H1 (cell line): ENCODE data around the gene FBXO7. TPM values are rescaled to one million over a fixed set of nuclear protein-coding genes. Genes with fewer than 3 reads are reported as not detected.

ENCODE experiments used
- CTCF ChIA-PET: fragments of 300-600 bp; sonication (Branson Sonifier 250); formaldehyde crosslinking; loops from one replicate; lab custom pipeline; 2021; ENCODE audit not compliant: partially characterized antibody; lab: Charles Lee
- POLR2A ChIA-PET: fragments of 300-600 bp; sonication (Branson Sonifier 250); formaldehyde crosslinking; loops from one replicate; lab custom pipeline; 2021; ENCODE audit warnings: inconsistent platforms; ENCODE audit not compliant: partially characterized antibody; lab: Charles Lee
- DNase-seq, 2 experiments: peaks; one replicate each; pipeline versions ENCODE4 v3.0.0 to v3.0.0-alpha.2; 2010 to 2022; ENCODE audit warnings: low spot score in 2 of 2, low read depth in 1 of 2, mixed read lengths in 1 of 2
- FAIRE-seq: peaks from 2 replicates; lab custom pipeline; 2011; peaks lifted over from hg19 to GRCh38; lab: Jason Lieb, UNC
- H2AFZ ChIP-seq: 2 replicates; pipeline ENCODE4 v1.8.1; 2012; ENCODE audit warnings: low read length, inconsistent platforms
- H2AK5ac ChIP-seq: 2 replicates; pipeline ENCODE4 v1.6.1; 2013; ENCODE audit warnings: low read depth, low read length
- H2BK120ac ChIP-seq: replicated peaks from 2 replicates; pipeline ENCODE3; 2013; ENCODE audit warnings: low read depth, low read length, inconsistent platforms
- H2BK12ac ChIP-seq: 2 replicates; pipeline ENCODE4 v1.6.1; 2013; ENCODE audit warnings: low read depth, low read length
- H2BK15ac ChIP-seq: 2 replicates; pipeline ENCODE4 v1.6.1; 2013; ENCODE audit warnings: low read length
- H2BK20ac ChIP-seq: 2 replicates; pipeline ENCODE4 v1.6.1; 2013; ENCODE audit warnings: low read length
- H2BK5ac ChIP-seq: 2 replicates; pipeline ENCODE4 v1.6.1; 2013; ENCODE audit warnings: low read depth, low read length
- H3K14ac ChIP-seq: 2 replicates; pipeline ENCODE4 v1.6.1; 2013; ENCODE audit warnings: inconsistent platforms; ENCODE audit not compliant: insufficient read length
- H3K18ac ChIP-seq: 2 replicates; pipeline ENCODE4 v1.6.1; 2013; ENCODE audit warnings: low read length; ENCODE audit errors: extremely low read depth
- H3K23ac ChIP-seq: 2 replicates; pipeline ENCODE4 v1.6.1; 2013; ENCODE audit warnings: inconsistent platforms; ENCODE audit not compliant: insufficient read length
- H3K23me2 ChIP-seq: 2 replicates; pipeline ENCODE4 v1.6.1; 2013; ENCODE audit warnings: low read depth, low read length
- H3K27ac ChIP-seq: 2 replicates; pipeline ENCODE4 v1.6.1; 2011; ENCODE audit warnings: low read depth, low read length, inconsistent platforms
- H3K27me3 ChIP-seq, 4 experiments: replicated peaks in 1 of 4; 1 replicate in 1 of 4; 2 replicates in 3 of 4; pipeline versions ENCODE4 v1.6.1 to v1.8.1; 2011 to 2013; ENCODE audit warnings: low read length in 3 of 4, mild to moderate bottlenecking in 3 of 4, inconsistent platforms in 2 of 4, mixed read lengths in 2 of 4, moderate library complexity in 1 of 4; ENCODE audit not compliant: control insufficient read depth in 3 of 4, insufficient read depth in 3 of 4; ENCODE audit errors: extremely low read depth in 1 of 4
- H3K36me3 ChIP-seq, 4 experiments: 2 replicates each; pipeline versions ENCODE4 v1.6.1 to v1.8.1; 2011 to 2013; ENCODE audit warnings: mild to moderate bottlenecking in 4 of 4, low read length in 3 of 4, moderate library complexity in 2 of 4, control low read depth in 1 of 4, inconsistent platforms in 1 of 4; ENCODE audit not compliant: insufficient read depth in 4 of 4, control insufficient read depth in 2 of 4
- H3K4ac ChIP-seq: replicated peaks from 2 replicates; pipeline ENCODE3; 2013; ENCODE audit warnings: low read length, low read depth, mixed read lengths, inconsistent platforms; ENCODE audit not compliant: insufficient read length
- H3K4me1 ChIP-seq, 4 experiments: replicated peaks in 1 of 4; 1 replicate in 1 of 4; 2 replicates in 3 of 4; pipeline versions ENCODE4 v1.6.1 to v1.8.1; 2011 to 2013; ENCODE audit warnings: low read length in 3 of 4, inconsistent platforms in 2 of 4, mixed read lengths in 1 of 4; ENCODE audit not compliant: insufficient read depth in 4 of 4, control insufficient read depth in 3 of 4
- H3K4me2 ChIP-seq, 2 experiments: 2 replicates each; pipeline versions ENCODE4 v1.6.1 to v1.8.1; 2011 to 2013; ENCODE audit warnings: low read depth in 2 of 2, low read length in 2 of 2, control low read depth in 1 of 2, inconsistent platforms in 1 of 2, mild to moderate bottlenecking in 1 of 2; ENCODE audit not compliant: insufficient read depth in 1 of 2
- H3K4me3 ChIP-seq, 4 experiments: fragments of 200-600, 300-600 bp in 1 of 4; sonication (generic), shearing (Covaris generic), sonication (Bioruptor Twin) in 1 of 4; 2 replicates each; pipeline versions ENCODE4 v1.5.1 to v1.8.1; 2011 to 2016; ENCODE audit warnings: low read length in 4 of 4, low read depth in 3 of 4, control low read depth in 2 of 4, inconsistent platforms in 2 of 4, mild to moderate bottlenecking in 2 of 4, mixed read lengths in 1 of 4, moderate library complexity in 1 of 4; ENCODE audit not compliant: insufficient read depth in 2 of 4; ENCODE audit errors: extremely low read depth in 1 of 4
- H3K56ac ChIP-seq: replicated peaks from 2 replicates; pipeline ENCODE3; 2013; ENCODE audit warnings: low read depth, mild to moderate bottlenecking, mixed read lengths, low read length, inconsistent platforms; ENCODE audit not compliant: insufficient read length
- H3K79me1 ChIP-seq: 2 replicates; pipeline ENCODE4 v1.6.1; 2013; ENCODE audit warnings: low read depth, low read length, control low read depth
- H3K79me2 ChIP-seq, 2 experiments: 2 replicates each; pipeline versions ENCODE4 v1.6.1 to v1.8.1; 2012 to 2013; ENCODE audit warnings: low read length in 2 of 2, mild to moderate bottlenecking in 2 of 2, inconsistent platforms in 1 of 2; ENCODE audit not compliant: insufficient read depth in 2 of 2, control insufficient read depth in 1 of 2
- H3K9ac ChIP-seq, 4 experiments: replicated peaks in 1 of 4; 1 replicate in 1 of 4; 2 replicates in 3 of 4; pipeline versions ENCODE4 v1.6.1 to v1.8.1; 2011 to 2013; ENCODE audit warnings: low read depth in 3 of 4, low read length in 3 of 4, control low read depth in 2 of 4, mild to moderate bottlenecking in 2 of 4, moderate library complexity in 2 of 4, inconsistent platforms in 1 of 4; ENCODE audit errors: extremely low read depth in 1 of 4
- H3K9me3 ChIP-seq, 2 experiments: 2 replicates each; pipeline versions ENCODE4 v1.6.1 to v1.8.1; 2012 to 2013; ENCODE audit warnings: mild to moderate bottlenecking in 2 of 2, moderate library complexity in 2 of 2, control low read depth in 1 of 2, inconsistent platforms in 1 of 2, low read depth in 1 of 2, low read length in 1 of 2, mixed read lengths in 1 of 2; ENCODE audit not compliant: insufficient read depth in 2 of 2
- H4K20me1 ChIP-seq, 2 experiments: replicated peaks in 1 of 2; 2 replicates each; pipeline versions ENCODE3 to v1.8.1; 2011 to 2013; ENCODE audit warnings: inconsistent platforms in 2 of 2, low read length in 2 of 2, mild to moderate bottlenecking in 1 of 2; ENCODE audit not compliant: insufficient read depth in 2 of 2, control insufficient read depth in 1 of 2
- H4K5ac ChIP-seq: 2 replicates; pipeline ENCODE4 v1.6.1; 2013; ENCODE audit warnings: low read length, low read depth, mixed read lengths, inconsistent platforms; ENCODE audit not compliant: insufficient read length
- H4K8ac ChIP-seq: 2 replicates; pipeline ENCODE4 v1.8.0; 2013; ENCODE audit warnings: mild to moderate bottlenecking, moderate library complexity, low read length, inconsistent platforms; ENCODE audit not compliant: insufficient read depth; ENCODE audit errors: extremely low read depth
- H4K91ac ChIP-seq: replicated peaks from 2 replicates; pipeline ENCODE3; 2013; ENCODE audit warnings: low read length, mixed read lengths, inconsistent platforms; ENCODE audit not compliant: insufficient read length
- CTCF ChIP-seq, 3 experiments: IDR thresholded peaks; 1 replicate in 2 of 3; 2 replicates in 1 of 3; pipeline versions ENCODE4 v1.5.1 to v1.6.1; 2011; ENCODE audit warnings: low read length in 3 of 3, mild to moderate bottlenecking in 3 of 3, inconsistent platforms in 2 of 3, low read depth in 1 of 3, moderate library complexity in 1 of 3; ENCODE audit not compliant: insufficient read depth in 1 of 3; ENCODE audit errors: control extremely low read depth in 1 of 3
- GTF2F1 ChIP-seq: IDR thresholded peaks from 2 replicates; pipeline ENCODE4 v1.6.1; 2012; ENCODE audit warnings: low read depth, low read length, improper control_type of control experiment, borderline replicate concordance
- POLR2A ChIP-seq, 2 experiments: IDR thresholded peaks; 1 replicate in 1 of 2; 2 replicates in 1 of 2; pipeline ENCODE4 v1.6.1; 2011; ENCODE audit warnings: low read depth in 2 of 2, low read length in 2 of 2, mild to moderate bottlenecking in 2 of 2; ENCODE audit errors: control extremely low read depth in 1 of 2
- RAD21 ChIP-seq, 2 experiments: IDR thresholded peaks in 1 of 2; conservative IDR thresholded peaks in 1 of 2; 2 replicates each; pipeline ENCODE4 v1.6.1; 2011; ENCODE audit warnings: low read depth in 2 of 2, low read length in 2 of 2, improper control_type of control experiment in 1 of 2, inconsistent platforms in 1 of 2, mild to moderate bottlenecking in 1 of 2, moderate library complexity in 1 of 2
- RXRA ChIP-seq: IDR thresholded peaks from 2 replicates; pipeline ENCODE4 v1.6.1; 2011; ENCODE audit warnings: low read depth, mild to moderate bottlenecking, low read length, moderate library complexity; ENCODE audit not compliant: insufficient read depth
- SIN3A ChIP-seq, 2 experiments: IDR thresholded peaks in 1 of 2; conservative IDR thresholded peaks in 1 of 2; 2 replicates each; pipeline ENCODE4 v1.6.1; 2011 to 2012; ENCODE audit warnings: low read length in 2 of 2, improper control_type of control experiment in 1 of 2, low read depth in 1 of 2, mild to moderate bottlenecking in 1 of 2
- WGBS, 2 experiments: shearing (Covaris generic) in 1 of 2; methylation state at CpG; one replicate each; pipeline versions ENCODE4 v1.1.6 to v1.1.7; 2013 to 2015; ENCODE audit warnings: low lambda C conversion rate in 2 of 2, mixed read lengths in 2 of 2, inconsistent platforms in 1 of 2, low coverage in 1 of 2, missing lambda C conversion rate in 1 of 2; ENCODE audit not compliant: insufficient replicate concordance in 2 of 2, insufficient coverage in 1 of 2, insufficient read length in 1 of 2; ENCODE audit errors: extremely low coverage in 1 of 2, missing lambda C conversion rate in 1 of 2; 5-methylcytosine and 5-hydroxymethylcytosine counted together
- polyA plus RNA-seq, 7 experiments: library from polyadenylated mRNA; depleted of rRNA in 3 of 7; stranded (reverse) in 5 of 7; unstranded in 2 of 7; fragments of >200 nt in 5 of 7; fragments of 200-250 nt in 2 of 7; gene quantifications; 1 replicate in 5 of 7; 2 replicates in 1 of 7; 4 replicates in 1 of 7; pipeline versions ENCODE4 v1.2.1 to v1.2.3, GENCODE V29; 2011 to 2013; ENCODE audit warnings: missing spikeins in 2 of 7, mixed read lengths in 2 of 7
- total RNA-seq: library from RNA; stranded (reverse); fragmentation: NEBNext Ultra II Directional; extraction: Animal tissue kit (Norgen Biotek cat#: 25700); gene quantifications from 2 replicates; pipeline ENCODE4 v1.2.1, GENCODE V29; 2021

Gene FBXO7
- total and polyA plus RNA-seq, 2 of the 8 experiments (the other 6 are each of a cell fraction or from before 2014, with no cell fraction given) = 62.7 to 76.1 TPM

GRCh38 chr22:32473388-32473952 is 1.1 kb upstream of the FBXO7 start:
- Histone ChIP-seq H3K4ac (no peak overlapping the region), H3K9me3 (no peaks in the 10 kb centered on the region), H3K36me3 (no peaks in the 10 kb centered on the region), H3K79me1 (no peaks in the 10 kb centered on the region), H3K4me2 (peak overlapping the region; percentile 75 to 77), H2BK120ac (no peak overlapping the region), H2BK5ac (no peak overlapping the region), H2BK20ac (no peak overlapping the region), H3K27me3 (no peaks in the 10 kb centered on the region; a peak in 1 of 7 replicates), H3K56ac (no peak overlapping the region), H2BK12ac (no peak overlapping the region), H2BK15ac (peak overlapping the region; percentile 49; the same call in 1 of the 2 replicates), H3K23ac (no peak overlapping the region), H3K18ac (no peak overlapping the region), H4K8ac (peak overlapping the region; percentile 79), H4K91ac (peak overlapping the region; percentile 39), H3K23me2 (peaks cover 3% of the 10 kb centered on the region), H3K4me1 (peaks cover 0 to 3% (median under 1%) of the 10 kb centered on the region in 4 experiments; a peak in 2 of 7 replicates), H4K20me1 (peaks cover 0 to 3% of the 10 kb centered on the region in 2 experiments), H3K27ac (no peak overlapping the region), H3K14ac (no peak overlapping the region), H3K79me2 (peaks cover 4 to 32% of the 10 kb centered on the region in 2 experiments; a peak in 3 of 4 replicates), H2AK5ac (no peak overlapping the region), H2AFZ (no peak overlapping the region), H3K4me3 (peak overlapping the region in 2 of 4 experiments; percentile 66 to 79; a peak in 3 of 8 replicates), H3K9ac (no peak overlapping the region)
- CTCF ChIA-PET = interaction anchor here (0.6 to 1.8 kb wide), 11 partner anchors 8 to 500 kb away, joined by 3 to 13 read pairs (median 4); partner anchors contain the start of gene RTCB
- WGBS, 2 experiments = 45% methylated on average over 6 of the region's 6 CpGs; no CpG with 5 or more reads in 1 of the 2 experiments
- peak in 1 of 2 experiments; percentile 56 for DNase-seq
- TF ChIP-seq RXRA (no peak), RAD21 (IDR thresholded peaks at IDR 0.05 in 1 of 2, conservative IDR thresholded peaks at IDR 0.05 in 1 of 2; ENCODE audit: low read depth in 2 of 2, low read length in 2 of 2) (peak; percentile 70), CTCF (IDR thresholded peaks at IDR 0.05; ENCODE audit: control extremely low read depth in 1 of 3, insufficient read depth in 1 of 3, low read depth in 1 of 3, low read length in 3 of 3) (peak in 2 of 3 experiments; percentile 49 to 67; a peak in 2 of 4 replicates), SIN3A (conservative IDR thresholded peaks at IDR 0.05 in 1 of 2, IDR thresholded peaks at IDR 0.05 in 1 of 2; ENCODE audit: low read depth in 1 of 2, low read length in 2 of 2) (0 out of 4 replicates have a peak, but pooled peaks of 1 of the 2 experiments have one; percentile 26), GTF2F1 (no peak), POLR2A (IDR thresholded peaks at IDR 0.05; ENCODE audit: control extremely low read depth in 1 of 2, low read depth in 2 of 2, low read length in 2 of 2) (no peak)
- TF ChIP-seq, all 59 proteins: peak for 3
- FAIRE-seq = peak; percentile 78
- no peak overlapping the region for H4K5ac ChIP-seq
- POLR2A ChIA-PET = interaction anchor here (0.6 to 3.5 kb wide), 3 partner anchors 24 to 431 kb away, joined by 3 to 11 read pairs (median 3); partner anchors contain the start of gene RTCB
